NCI-H1105 (cell line): ENCODE measurements around the gene RAB20.
"Not testable (repeated sequence)": the region's sequence is repeated elsewhere in the genome, so short reads cannot be mapped to it uniquely, and the experiment has no call there.

Experiments
- DNase-seq: peaks from one replicate; lab custom pipeline; 2025; lab: John Stamatoyannopoulos, UW

Gene RAB20

GRCh38 chr13:110575322-110576069 lies 14.0 kb upstream of the RAB20 start:
- no peak for DNase-seq

- no peak for DNase-seq
Measured at GRCh38 chr13:110574161-110574560, 12.6 kb upstream of the RAB20 start.

DNA sequence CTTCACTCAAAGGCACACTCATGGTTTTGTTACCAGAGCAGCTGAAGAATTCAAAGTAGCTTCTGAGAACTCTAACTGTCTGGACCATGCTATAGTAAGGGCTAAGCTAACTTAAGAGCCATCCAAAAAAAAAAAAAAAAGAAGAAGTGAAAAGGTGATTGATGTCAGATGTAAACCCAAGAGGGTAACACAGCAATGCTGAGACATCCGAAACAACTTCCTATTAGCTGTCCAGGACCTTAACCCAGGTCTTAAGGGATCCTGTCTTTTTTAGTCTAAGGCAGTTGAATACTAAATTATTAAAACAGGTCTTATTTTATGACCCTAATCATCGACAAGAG lies 11.2 kb upstream of the RAB20 start:
- no peak for DNase-seq

GRCh38 chr13:110571896-110572777 lies 10.6 kb upstream of the RAB20 start:
- DNase-seq, result no peak

GRCh38 chr13:110570886-110571285 lies 9.4 kb upstream of the RAB20 start:
- no peak for DNase-seq

- DNase-seq, result not testable (repeated sequence)
Measured at GRCh38 chr13:110569962-110570361, 8.4 kb upstream of the RAB20 start.

- no peak for DNase-seq
Measured at GRCh38 chr13:110568612-110569011, 7.1 kb upstream of the RAB20 start.

DNA sequence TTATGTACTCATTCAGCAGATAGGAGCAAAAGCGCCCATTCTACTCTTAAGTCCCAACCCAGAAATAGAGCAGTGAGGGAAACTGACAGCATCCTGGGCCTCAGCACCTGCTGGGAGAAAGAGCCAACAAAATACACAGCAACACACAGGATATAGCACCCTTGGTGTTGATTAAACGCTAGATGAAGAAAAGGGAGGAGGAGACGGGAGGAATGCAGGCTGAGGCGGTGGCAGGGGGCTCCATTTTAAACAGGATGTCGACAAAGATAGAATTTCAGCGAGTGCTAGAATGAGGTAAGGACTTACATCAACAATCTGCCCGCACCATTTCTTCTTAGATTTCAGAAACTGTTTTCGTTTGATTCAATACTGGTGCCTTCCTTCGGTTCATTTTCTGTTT lies 4.6 kb upstream of the RAB20 start:
- DNase-seq, result no peak

DNA sequence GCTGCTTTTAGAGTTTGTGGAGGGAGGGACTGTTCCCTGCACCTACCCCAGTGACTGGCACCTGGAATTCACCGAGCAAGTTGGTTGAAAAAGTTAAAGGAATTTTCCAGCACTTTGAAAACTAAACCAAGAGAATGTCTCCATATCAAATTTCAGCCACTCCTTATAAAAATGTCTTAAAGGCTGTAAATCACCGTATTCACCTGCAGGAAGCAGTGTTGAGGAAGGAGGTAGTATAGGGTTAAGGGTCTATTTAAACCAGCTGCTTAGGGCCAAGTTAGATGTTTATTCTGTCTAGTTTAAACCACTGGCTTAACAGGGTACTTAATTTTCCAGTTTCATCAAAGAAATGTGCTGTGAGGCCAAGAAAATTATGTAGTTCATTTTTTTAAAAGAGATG lies 3.8 kb upstream of the RAB20 start:
- DNase-seq, result no peak

DNA sequence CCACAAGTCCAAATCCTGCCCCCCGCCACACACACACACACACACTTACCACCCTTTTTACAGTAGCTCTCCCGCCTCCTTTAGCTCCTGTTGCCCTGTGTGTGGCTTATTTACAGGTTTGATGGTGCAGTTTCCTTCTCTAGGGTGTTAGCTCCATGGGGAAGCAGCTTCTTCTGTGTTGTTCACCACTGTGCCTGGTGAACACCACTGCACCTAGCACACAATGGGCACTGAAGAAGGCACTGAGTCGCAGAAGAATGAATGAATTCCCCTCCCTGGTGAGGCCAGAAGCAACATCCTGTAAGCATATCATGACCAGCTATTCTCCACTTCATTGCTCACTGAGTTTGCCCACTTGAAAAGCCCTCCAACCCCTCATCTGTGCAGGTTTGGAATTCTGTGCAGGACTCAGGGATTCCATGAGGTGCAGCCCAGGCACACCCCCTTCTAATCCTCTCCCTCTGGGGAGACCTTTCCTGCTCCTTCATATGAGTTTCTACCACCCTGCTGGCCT lies 3.0 kb upstream of the RAB20 start:
- DNase-seq, result no peak

DNA sequence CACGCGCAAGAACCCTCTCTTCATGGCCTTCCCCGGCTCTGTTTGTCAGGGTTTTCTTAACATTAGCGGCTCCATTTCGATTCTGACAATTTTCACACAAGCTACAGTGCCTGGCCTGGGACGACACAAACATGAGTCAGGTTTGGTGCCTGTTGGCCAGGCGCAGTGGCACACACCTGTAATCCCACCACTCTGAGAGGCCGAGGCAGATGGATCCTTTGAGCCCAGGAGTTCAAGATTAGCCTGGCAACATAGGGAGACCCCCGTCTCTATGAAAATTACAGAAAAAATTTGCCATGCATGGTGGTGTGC lies 1.9 kb upstream of the RAB20 start:
- DNase-seq, result no peak

- no peak for DNase-seq
Measured at GRCh38 chr13:110562696-110563462, 1.4 kb upstream of the RAB20 start.

- no peak for DNase-seq
Measured at GRCh38 chr13:110562036-110562597, 595 bp upstream of the RAB20 start.

DNA sequence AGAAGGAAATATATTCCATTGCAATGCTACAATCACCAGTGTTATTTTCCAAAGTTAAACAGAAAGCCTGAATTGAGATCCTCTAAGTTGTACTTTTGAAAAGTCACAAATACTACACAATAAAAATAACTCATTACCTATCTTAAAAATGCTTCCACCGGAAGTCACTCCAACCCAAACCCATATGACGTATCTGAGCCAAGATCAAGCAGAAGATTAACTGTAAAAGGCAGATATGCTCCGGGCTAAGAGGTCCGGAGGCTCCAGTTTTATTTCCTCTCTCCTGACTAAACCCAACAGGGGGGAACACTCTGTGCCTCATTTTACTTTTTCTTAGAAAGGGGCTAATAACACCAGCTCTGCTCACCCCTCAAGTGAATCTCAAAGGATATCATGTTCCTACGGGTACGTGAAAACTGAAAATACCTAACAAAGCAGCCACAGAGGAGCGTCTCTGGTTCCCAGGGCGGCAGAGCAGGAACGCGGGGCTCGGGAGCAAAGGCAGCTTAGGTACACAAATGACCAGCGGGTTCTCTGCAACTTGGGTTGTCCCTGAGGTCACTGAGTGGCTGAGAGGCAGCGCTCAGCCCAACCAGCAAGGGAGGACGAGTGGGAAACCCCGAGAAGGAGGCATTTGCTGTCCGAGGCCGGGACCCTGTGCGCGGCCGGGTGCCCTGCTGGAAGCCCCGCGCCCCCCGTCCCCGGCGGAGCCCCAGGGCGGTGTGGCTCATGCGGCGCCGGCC lies 750 bp downstream of the RAB20 start:
- no peak for DNase-seq

DNA sequence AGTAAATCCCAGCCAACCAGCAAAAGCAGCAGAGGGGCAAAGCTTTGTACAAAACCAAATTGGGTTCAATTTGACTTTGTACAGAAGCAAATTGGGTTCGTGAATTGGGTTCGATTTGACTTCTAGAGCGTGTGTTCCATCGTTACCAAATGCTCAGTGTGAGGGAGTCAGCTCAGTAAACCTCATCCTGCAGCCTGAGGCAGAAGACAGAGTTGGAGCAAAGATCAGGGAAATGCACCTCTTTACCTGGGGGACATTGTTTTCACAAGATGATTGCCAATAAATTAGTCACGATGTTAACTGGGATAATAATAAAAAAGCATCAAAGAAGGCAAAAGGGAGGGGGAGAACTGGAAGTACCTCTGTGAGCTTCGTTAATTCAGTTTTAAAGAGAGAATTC lies 1.5 kb downstream of the RAB20 start:
- no peak for DNase-seq

DNA sequence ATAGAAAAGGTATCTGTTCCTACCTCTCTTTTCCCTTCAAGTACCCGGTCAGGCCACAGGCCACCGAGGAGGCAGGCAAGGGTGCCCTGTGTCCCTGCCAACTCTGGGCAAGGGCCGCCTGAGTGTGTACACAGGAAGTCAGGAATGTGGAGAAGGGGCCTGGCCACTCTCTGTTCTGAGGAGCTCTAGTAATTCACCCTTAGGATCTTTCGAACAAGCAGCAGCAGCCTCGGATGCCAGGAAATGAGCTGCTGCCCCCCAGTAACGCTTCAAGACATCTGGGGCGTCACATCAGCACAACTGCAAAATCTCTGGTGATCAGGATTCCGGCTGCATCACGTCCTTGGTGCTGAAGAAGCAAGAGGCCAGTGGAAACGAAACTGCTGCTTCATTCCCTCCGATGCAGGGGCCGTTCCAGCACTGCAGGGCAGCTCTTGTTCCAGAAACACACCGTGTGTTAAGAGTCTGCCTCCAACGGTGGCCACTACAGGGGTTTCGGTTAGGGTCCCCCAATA lies 2.0 kb downstream of the RAB20 start:
- no peak for DNase-seq

- DNase-seq, result no peak
Measured at GRCh38 chr13:110557610-110558305, 3.8 kb downstream of the RAB20 start.

- no peak for DNase-seq
Measured at GRCh38 chr13:110557082-110557481, 4.4 kb downstream of the RAB20 start.

GRCh38 chr13:110556224-110556606 lies 5.3 kb downstream of the RAB20 start:
- DNase-seq, result no peak

DNA sequence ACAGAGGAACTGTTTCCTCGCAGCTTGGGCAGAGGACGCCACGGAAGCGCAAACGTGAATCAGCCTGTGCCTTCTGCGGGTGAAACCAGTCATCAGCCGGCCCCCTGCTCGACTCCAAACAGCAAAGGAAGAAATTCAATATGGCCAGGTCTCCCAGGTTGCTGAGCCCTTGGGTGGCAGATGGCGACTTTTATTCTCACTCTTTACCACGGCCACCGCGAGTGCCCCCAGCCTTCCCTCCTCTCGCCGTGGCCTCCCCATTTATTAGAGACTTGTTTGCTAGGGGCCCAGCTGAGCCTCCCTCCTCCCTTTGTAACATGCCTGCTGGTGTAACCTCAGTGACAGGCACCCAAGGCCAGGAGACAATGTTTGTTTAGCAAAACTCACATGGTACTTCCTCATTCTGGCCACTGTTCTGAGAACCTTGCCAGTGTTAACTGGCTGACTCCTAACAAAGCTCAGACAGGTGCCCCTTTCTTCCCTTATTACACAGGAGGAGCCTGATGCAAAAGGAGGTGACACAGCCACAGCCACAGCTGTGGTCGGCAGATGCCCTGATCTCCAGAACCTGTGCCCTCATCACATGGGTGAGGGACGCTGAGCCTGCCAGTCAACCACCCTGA lies 5.8 kb downstream of the RAB20 start:
- no peak for DNase-seq
